Measurements from ENCODE around the gene GPRIN3. TPM values are rescaled to one million over a fixed set of nuclear protein-coding genes. Genes with fewer than 3 reads are reported as not detected.

The GPRIN3 gene
- total and polyA plus RNA-seq, 2 experiments from 2014 or later, result 0.74 to 3.2 TPM

DNA sequence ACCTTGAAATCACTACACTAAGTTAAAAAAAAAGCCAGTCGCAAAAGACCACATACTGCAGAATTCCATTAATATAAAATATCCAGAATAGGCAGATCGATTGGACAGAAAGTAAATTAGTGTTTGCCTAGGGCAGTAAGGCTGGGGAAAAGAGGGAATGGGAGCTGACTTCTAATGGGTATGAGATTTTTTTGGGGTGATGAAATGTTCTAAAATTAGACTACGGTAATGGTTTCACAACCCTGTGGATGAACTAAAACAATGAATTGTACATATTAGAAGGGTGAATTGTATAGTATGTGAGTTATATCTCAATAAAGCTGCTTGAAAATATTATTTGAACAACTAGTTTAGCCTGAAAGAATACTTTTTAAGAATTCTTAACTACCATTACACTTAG lies 6.7 kb upstream of the GPRIN3 start:
- Mint-ChIP-seq H3K4me1 (peaks cover 6% of the 10 kb centered on the region), H3K27me3 (ENCODE audit: insufficient read depth, low read depth, poor library complexity) (no peaks in the 10 kb centered on the region), H3K27ac (no peak overlapping the region), H3K4me3 (no peak overlapping the region), H3K36me3 (ENCODE audit: low read depth) (no peaks in the 10 kb centered on the region), H3K9me3 (no peaks in the 10 kb centered on the region)
- no peaks in the 10 kb centered on the region for H3K27me3 ChIP-seq (ENCODE audit: insufficient read depth)
- H3K9me2 ChIP-seq (ENCODE audit: insufficient read depth), result no peaks in the 10 kb centered on the region
- H3K36me3 ChIP-seq (ENCODE audit: insufficient read depth), result no peaks in the 10 kb centered on the region
- ATAC-seq (no peak), DNase-seq (ENCODE audit: low spot score) (no peak)
- no peak overlapping the region for H3K4me3 ChIP-seq
- H3K4me2 ChIP-seq, result no peak overlapping the region
- H4K20me1 ChIP-seq (replicated peaks; ENCODE audit: insufficient read depth), result no peaks in the 10 kb centered on the region
- no peak for TF ChIP-seq NANOG (IDR thresholded peaks at IDR 0.05; ENCODE audit: borderline replicate concordance)
- no peak for TF ChIP-seq ZNF114 (CRISPR knock-in tag; IDR thresholded peaks at IDR 0.05)
- TF ChIP-seq, protein P1, sequence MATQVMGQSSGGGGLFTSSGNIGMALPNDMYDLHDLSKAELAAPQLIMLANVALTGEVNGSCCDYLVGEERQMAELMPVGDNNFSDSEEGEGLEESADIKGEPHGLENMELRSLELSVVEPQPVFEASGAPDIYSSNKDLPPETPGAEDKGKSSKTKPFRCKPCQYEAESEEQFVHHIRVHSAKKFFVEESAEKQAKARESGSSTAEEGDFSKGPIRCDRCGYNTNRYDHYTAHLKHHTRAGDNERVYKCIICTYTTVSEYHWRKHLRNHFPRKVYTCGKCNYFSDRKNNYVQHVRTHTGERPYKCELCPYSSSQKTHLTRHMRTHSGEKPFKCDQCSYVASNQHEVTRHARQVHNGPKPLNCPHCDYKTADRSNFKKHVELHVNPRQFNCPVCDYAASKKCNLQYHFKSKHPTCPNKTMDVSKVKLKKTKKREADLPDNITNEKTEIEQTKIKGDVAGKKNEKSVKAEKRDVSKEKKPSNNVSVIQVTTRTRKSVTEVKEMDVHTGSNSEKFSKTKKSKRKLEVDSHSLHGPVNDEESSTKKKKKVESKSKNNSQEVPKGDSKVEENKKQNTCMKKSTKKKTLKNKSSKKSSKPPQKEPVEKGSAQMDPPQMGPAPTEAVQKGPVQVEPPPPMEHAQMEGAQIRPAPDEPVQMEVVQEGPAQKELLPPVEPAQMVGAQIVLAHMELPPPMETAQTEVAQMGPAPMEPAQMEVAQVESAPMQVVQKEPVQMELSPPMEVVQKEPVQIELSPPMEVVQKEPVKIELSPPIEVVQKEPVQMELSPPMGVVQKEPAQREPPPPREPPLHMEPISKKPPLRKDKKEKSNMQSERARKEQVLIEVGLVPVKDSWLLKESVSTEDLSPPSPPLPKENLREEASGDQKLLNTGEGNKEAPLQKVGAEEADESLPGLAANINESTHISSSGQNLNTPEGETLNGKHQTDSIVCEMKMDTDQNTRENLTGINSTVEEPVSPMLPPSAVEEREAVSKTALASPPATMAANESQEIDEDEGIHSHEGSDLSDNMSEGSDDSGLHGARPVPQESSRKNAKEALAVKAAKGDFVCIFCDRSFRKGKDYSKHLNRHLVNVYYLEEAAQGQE (IDR thresholded peaks at IDR 0.05; ENCODE audit: unreplicated experiment), result no peak
- TF ChIP-seq, protein P2, sequence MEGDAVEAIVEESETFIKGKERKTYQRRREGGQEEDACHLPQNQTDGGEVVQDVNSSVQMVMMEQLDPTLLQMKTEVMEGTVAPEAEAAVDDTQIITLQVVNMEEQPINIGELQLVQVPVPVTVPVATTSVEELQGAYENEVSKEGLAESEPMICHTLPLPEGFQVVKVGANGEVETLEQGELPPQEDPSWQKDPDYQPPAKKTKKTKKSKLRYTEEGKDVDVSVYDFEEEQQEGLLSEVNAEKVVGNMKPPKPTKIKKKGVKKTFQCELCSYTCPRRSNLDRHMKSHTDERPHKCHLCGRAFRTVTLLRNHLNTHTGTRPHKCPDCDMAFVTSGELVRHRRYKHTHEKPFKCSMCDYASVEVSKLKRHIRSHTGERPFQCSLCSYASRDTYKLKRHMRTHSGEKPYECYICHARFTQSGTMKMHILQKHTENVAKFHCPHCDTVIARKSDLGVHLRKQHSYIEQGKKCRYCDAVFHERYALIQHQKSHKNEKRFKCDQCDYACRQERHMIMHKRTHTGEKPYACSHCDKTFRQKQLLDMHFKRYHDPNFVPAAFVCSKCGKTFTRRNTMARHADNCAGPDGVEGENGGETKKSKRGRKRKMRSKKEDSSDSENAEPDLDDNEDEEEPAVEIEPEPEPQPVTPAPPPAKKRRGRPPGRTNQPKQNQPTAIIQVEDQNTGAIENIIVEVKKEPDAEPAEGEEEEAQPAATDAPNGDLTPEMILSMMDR (conservative IDR thresholded peaks at IDR 0.05; ENCODE audit: low read depth in 2 of 2), result no peak
- no peak for TF ChIP-seq EZH2phosphoT487 (IDR thresholded peaks at IDR 0.05; ENCODE audit: unreplicated experiment)
- TF ChIP-seq, protein P3, sequence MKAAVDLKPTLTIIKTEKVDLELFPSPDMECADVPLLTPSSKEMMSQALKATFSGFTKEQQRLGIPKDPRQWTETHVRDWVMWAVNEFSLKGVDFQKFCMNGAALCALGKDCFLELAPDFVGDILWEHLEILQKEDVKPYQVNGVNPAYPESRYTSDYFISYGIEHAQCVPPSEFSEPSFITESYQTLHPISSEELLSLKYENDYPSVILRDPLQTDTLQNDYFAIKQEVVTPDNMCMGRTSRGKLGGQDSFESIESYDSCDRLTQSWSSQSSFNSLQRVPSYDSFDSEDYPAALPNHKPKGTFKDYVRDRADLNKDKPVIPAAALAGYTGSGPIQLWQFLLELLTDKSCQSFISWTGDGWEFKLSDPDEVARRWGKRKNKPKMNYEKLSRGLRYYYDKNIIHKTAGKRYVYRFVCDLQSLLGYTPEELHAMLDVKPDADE (IDR thresholded peaks at IDR 0.05), result no peak
- TF ChIP-seq EZH2 (IDR thresholded peaks at IDR 0.05; ENCODE audit: low read depth, unreplicated experiment), result no peak
- no peak for TF ChIP-seq CREB1 (CRISPR knock-in tag; IDR thresholded peaks at IDR 0.05; ENCODE audit: low read depth)
- TF ChIP-seq, protein P4, sequence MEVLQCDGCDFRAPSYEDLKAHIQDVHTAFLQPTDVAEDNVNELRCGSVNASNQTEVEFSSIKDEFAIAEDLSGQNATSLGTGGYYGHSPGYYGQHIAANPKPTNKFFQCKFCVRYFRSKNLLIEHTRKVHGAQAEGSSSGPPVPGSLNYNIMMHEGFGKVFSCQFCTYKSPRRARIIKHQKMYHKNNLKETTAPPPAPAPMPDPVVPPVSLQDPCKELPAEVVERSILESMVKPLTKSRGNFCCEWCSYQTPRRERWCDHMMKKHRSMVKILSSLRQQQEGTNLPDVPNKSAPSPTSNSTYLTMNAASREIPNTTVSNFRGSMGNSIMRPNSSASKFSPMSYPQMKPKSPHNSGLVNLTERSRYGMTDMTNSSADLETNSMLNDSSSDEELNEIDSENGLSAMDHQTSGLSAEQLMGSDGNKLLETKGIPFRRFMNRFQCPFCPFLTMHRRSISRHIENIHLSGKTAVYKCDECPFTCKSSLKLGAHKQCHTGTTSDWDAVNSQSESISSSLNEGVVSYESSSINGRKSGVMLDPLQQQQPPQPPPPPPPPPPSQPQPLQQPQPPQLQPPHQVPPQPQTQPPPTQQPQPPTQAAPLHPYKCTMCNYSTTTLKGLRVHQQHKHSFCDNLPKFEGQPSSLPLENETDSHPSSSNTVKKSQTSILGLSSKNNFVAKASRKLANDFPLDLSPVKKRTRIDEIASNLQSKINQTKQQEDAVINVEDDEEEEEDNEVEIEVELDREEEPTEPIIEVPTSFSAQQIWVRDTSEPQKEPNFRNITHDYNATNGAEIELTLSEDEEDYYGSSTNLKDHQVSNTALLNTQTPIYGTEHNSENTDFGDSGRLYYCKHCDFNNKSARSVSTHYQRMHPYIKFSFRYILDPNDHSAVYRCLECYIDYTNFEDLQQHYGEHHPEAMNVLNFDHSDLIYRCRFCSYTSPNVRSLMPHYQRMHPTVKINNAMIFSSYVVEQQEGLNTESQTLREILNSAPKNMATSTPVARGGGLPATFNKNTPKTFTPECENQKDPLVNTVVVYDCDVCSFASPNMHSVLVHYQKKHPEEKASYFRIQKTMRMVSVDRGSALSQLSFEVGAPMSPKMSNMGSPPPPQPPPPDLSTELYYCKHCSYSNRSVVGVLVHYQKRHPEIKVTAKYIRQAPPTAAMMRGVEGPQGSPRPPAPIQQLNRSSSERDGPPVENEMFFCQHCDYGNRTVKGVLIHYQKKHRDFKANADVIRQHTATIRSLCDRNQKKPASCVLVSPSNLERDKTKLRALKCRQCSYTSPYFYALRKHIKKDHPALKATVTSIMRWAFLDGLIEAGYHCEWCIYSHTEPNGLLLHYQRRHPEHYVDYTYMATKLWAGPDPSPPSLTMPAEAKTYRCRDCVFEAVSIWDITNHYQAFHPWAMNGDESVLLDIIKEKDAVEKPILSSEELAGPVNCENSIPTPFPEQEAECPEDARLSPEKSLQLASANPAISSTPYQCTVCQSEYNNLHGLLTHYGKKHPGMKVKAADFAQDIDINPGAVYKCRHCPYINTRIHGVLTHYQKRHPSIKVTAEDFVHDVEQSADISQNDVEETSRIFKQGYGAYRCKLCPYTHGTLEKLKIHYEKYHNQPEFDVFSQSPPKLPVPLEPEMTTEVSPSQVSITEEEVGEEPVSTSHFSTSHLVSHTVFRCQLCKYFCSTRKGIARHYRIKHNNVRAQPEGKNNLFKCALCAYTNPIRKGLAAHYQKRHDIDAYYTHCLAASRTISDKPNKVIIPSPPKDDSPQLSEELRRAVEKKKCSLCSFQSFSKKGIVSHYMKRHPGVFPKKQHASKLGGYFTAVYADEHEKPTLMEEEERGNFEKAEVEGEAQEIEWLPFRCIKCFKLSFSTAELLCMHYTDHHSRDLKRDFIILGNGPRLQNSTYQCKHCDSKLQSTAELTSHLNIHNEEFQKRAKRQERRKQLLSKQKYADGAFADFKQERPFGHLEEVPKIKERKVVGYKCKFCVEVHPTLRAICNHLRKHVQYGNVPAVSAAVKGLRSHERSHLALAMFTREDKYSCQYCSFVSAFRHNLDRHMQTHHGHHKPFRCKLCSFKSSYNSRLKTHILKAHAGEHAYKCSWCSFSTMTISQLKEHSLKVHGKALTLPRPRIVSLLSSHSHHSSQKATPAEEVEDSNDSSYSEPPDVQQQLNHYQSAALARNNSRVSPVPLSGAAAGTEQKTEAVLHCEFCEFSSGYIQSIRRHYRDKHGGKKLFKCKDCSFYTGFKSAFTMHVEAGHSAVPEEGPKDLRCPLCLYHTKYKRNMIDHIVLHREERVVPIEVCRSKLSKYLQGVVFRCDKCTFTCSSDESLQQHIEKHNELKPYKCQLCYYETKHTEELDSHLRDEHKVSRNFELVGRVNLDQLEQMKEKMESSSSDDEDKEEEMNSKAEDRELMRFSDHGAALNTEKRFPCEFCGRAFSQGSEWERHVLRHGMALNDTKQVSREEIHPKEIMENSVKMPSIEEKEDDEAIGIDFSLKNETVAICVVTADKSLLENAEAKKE (CRISPR knock-in tag; IDR thresholded peaks at IDR 0.05), result no peak
- no peak for TF ChIP-seq ZNF331 (CRISPR knock-in tag; IDR thresholded peaks at IDR 0.05; ENCODE audit: low read depth)
- no peak for TF ChIP-seq JUNB (IDR thresholded peaks at IDR 0.05; ENCODE audit: unreplicated experiment)
- no peak for TF ChIP-seq STAT1 (IDR thresholded peaks at IDR 0.05; ENCODE audit: unreplicated experiment)
- TF ChIP-seq POLR2AphosphoS5 (IDR thresholded peaks at IDR 0.05; ENCODE audit: low read depth), result no peak
- H3F3A ChIP-seq (replicated peaks; ENCODE audit: low read depth), result no peaks in the 10 kb centered on the region
- no peak overlapping the region for H2AFZ ChIP-seq
- H3K4me1 ChIP-seq (ENCODE audit: insufficient read depth), result no peaks in the 10 kb centered on the region; the same call in none of the 2 replicates
- no peaks in the 10 kb centered on the region for H3K79me2 ChIP-seq (replicated peaks; ENCODE audit: insufficient read depth)
- H3K27ac ChIP-seq (ENCODE audit: low read depth), result no peak overlapping the region

All from GM23338 (cell line).